H1 (cell line): ENCODE results near the gene AQP10.

Source experiments
- CHD1 ChIP-seq: IDR thresholded peaks from 2 replicates; pipeline ENCODE4 v1.6.1; 2012; ENCODE audit warnings: low read depth, low read length, improper control_type of control experiment
- EP300 ChIP-seq, 2 experiments: IDR thresholded peaks; 1 replicate in 1 of 2; 2 replicates in 1 of 2; pipeline ENCODE4 v1.6.1; 2011 to 2012; ENCODE audit warnings: low read depth in 2 of 2, low read length in 2 of 2, mild to moderate bottlenecking in 2 of 2, borderline replicate concordance in 1 of 2, inconsistent platforms in 1 of 2, moderate library complexity in 1 of 2
- JUN ChIP-seq: IDR thresholded peaks from 2 replicates; pipeline ENCODE4 v1.6.1; 2011; ENCODE audit warnings: low read depth, mild to moderate bottlenecking, improper control_type of control experiment, low read length
- POLR2A ChIP-seq, 2 experiments: IDR thresholded peaks; 1 replicate in 1 of 2; 2 replicates in 1 of 2; pipeline ENCODE4 v1.6.1; 2011; ENCODE audit warnings: low read depth in 2 of 2, low read length in 2 of 2, mild to moderate bottlenecking in 2 of 2; ENCODE audit errors: control extremely low read depth in 1 of 2
- RFX5 ChIP-seq: IDR thresholded peaks from 2 replicates; pipeline ENCODE4 v1.6.1; 2011; ENCODE audit warnings: low read depth, low read length, improper control_type of control experiment, borderline replicate concordance
- TF ChIP-seq, protein P1 (sequence below), 3 experiments: IDR thresholded peaks; 1 replicate in 2 of 3; 2 replicates in 1 of 3; pipeline versions ENCODE4 v1.5.1 to v1.6.1; 2011; ENCODE audit warnings: low read length in 3 of 3, mild to moderate bottlenecking in 3 of 3, inconsistent platforms in 2 of 3, low read depth in 1 of 3, moderate library complexity in 1 of 3; ENCODE audit not compliant: insufficient read depth in 1 of 3; ENCODE audit errors: control extremely low read depth in 1 of 3

DNA sequence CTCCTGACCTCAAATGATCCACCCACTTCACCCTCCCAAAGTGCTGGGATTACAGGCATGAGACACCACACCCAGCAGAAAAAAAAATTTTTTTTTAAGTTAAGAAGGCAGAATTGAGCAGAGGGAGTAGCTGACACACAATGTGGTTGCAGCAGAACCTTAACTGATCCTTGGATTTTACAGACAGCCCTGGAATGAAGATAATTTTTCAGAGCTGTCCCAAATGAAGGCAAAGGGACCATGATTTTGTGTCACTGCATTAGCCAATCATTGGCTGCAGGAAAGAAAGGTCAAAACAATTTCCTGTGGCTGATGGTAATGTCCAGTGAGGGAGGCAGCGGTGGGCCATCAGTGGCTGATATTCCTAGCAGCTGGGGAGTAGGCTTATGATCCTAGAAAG is 19.3 kb upstream of the AQP10 start:
- TF ChIP-seq, protein P1, sequence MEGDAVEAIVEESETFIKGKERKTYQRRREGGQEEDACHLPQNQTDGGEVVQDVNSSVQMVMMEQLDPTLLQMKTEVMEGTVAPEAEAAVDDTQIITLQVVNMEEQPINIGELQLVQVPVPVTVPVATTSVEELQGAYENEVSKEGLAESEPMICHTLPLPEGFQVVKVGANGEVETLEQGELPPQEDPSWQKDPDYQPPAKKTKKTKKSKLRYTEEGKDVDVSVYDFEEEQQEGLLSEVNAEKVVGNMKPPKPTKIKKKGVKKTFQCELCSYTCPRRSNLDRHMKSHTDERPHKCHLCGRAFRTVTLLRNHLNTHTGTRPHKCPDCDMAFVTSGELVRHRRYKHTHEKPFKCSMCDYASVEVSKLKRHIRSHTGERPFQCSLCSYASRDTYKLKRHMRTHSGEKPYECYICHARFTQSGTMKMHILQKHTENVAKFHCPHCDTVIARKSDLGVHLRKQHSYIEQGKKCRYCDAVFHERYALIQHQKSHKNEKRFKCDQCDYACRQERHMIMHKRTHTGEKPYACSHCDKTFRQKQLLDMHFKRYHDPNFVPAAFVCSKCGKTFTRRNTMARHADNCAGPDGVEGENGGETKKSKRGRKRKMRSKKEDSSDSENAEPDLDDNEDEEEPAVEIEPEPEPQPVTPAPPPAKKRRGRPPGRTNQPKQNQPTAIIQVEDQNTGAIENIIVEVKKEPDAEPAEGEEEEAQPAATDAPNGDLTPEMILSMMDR (IDR thresholded peaks at IDR 0.05; ENCODE audit: control extremely low read depth in 1 of 3, insufficient read depth in 1 of 3, low read depth in 1 of 3, low read length in 3 of 3): no peak
- TF ChIP-seq CHD1 (no peak), EP300 (IDR thresholded peaks at IDR 0.05; ENCODE audit: borderline replicate concordance in 1 of 2, low read depth in 2 of 2, low read length in 2 of 2) (no peak), POLR2A (IDR thresholded peaks at IDR 0.05; ENCODE audit: control extremely low read depth in 1 of 2, low read depth in 2 of 2, low read length in 2 of 2) (no peak), RFX5 (no peak), JUN (no peak)
